ENCODE results near the gene RIMS4.
"Not testable (repeated sequence)": the region's sequence is repeated elsewhere in the genome, so short reads cannot be mapped to it uniquely, and the experiment has no call there.

RIMS4 gene

GRCh38 chr20:44792796-44793195, 17.6 kb downstream of the RIMS4 start:
- DNase-seq = no peak

GRCh38 chr20:44790638-44791393, 19.5 kb downstream of the RIMS4 start:
- no peak for DNase-seq

- DNase-seq = no peak
Measured at GRCh38 chr20:44788706-44789456, 21.5 kb downstream of the RIMS4 start.

GRCh38 chr20:44787299-44787698, 23.0 kb downstream of the RIMS4 start:
- no peak for DNase-seq

- peak; percentile 34 for DNase-seq
Measured at GRCh38 chr20:44785768-44786167, 24.6 kb downstream of the RIMS4 start.

GRCh38 chr20:44784688-44785087, 25.7 kb downstream of the RIMS4 start:
- no peak for DNase-seq

GRCh38 chr20:44781791-44782190, 28.6 kb downstream of the RIMS4 start:
- no peak for DNase-seq

GRCh38 chr20:44781118-44781517, 29.2 kb downstream of the RIMS4 start:
- DNase-seq = no peak

- DNase-seq = peak; percentile 85
Measured at GRCh38 chr20:44780226-44780625, 30.1 kb downstream of the RIMS4 start.

- peak; percentile 67 for DNase-seq
Measured at GRCh38 chr20:44776980-44777379, 33.4 kb downstream of the RIMS4 start.

- DNase-seq = no peak
Measured at GRCh38 chr20:44773070-44773829, 37.1 kb downstream of the RIMS4 start.

- no peak for DNase-seq
Measured at GRCh38 chr20:44772636-44773035, 37.7 kb downstream of the RIMS4 start.

GRCh38 chr20:44771172-44771535, 39.2 kb downstream of the RIMS4 start:
- DNase-seq = no peak

- no peak for DNase-seq
Measured at GRCh38 chr20:44770484-44771171, 39.7 kb downstream of the RIMS4 start.

- DNase-seq = no peak
Measured at GRCh38 chr20:44769481-44769863, 40.9 kb downstream of the RIMS4 start.

GRCh38 chr20:44768854-44769480, 41.4 kb downstream of the RIMS4 start:
- no peak for DNase-seq

- no peak for DNase-seq
Measured at GRCh38 chr20:44768256-44768655, 42.1 kb downstream of the RIMS4 start.

GRCh38 chr20:44765701-44766347, 44.5 kb downstream of the RIMS4 start:
- DNase-seq = no peak

GRCh38 chr20:44765091-44765490, 45.3 kb downstream of the RIMS4 start:
- no peak for DNase-seq

GRCh38 chr20:44763798-44764197, 46.5 kb downstream of the RIMS4 start:
- not testable (repeated sequence) for DNase-seq

GRCh38 chr20:44762466-44763140, 47.7 kb downstream of the RIMS4 start:
- peak; percentile 87 for DNase-seq

Data from eye (tissue), 1 donor.